Chondrocyte (in vitro differentiated cells): ENCODE measurements around the gene EXOSC1. TPM values are rescaled to one million over a fixed set of nuclear protein-coding genes. Genes with fewer than 3 reads are reported as not detected.

Experiments used
- DNase-seq: peaks from one replicate; pipeline ENCODE4 v3.0.0; 2021; ENCODE audit warnings: mixed read lengths, low spot score
- H3K27ac Mint-ChIP-seq: one replicate; pipeline ENCODE4 v1.8.0; 2021; ENCODE audit warnings: mild to moderate bottlenecking, moderate library complexity, mixed read lengths; ENCODE audit not compliant: unreplicated experiment
- H3K27me3 Mint-ChIP-seq: 2 replicates; pipeline ENCODE4 v1.8.0; 2021; ENCODE audit warnings: low read depth, mixed read lengths
- H3K36me3 Mint-ChIP-seq: 2 replicates; pipeline ENCODE4 v1.8.0; 2021; ENCODE audit warnings: low read depth, mixed read lengths
- H3K4me1 Mint-ChIP-seq: 2 replicates; pipeline ENCODE4 v1.8.0; 2021; ENCODE audit warnings: low read depth, mild to moderate bottlenecking, mixed read lengths
- H3K4me3 Mint-ChIP-seq: one replicate; pipeline ENCODE4 v1.8.0; 2021; ENCODE audit warnings: mild to moderate bottlenecking, moderate library complexity, mixed read lengths; ENCODE audit not compliant: unreplicated experiment
- H3K9me3 Mint-ChIP-seq: 2 replicates; pipeline ENCODE4 v1.8.0; 2021; ENCODE audit warnings: low read depth, mixed read lengths
- CTCF ChIP-seq: fragments of 200-600 bp; sonication (generic); IDR thresholded peaks from 2 replicates; pipeline ENCODE4 v1.5.0; 2021; ENCODE audit warnings: antibody characterized with exemption, mild to moderate bottlenecking, moderate library complexity
- total RNA-seq: library from RNA; stranded (reverse); gene quantifications from 3 replicates; pipeline ENCODE4 v1.2.1, GENCODE V29; 2021

EXOSC1 gene
- total RNA-seq, 1 donor from 2014 or later = 28.7 TPM

GRCh38 chr10:97393034-97393573, 52.7 kb downstream of the EXOSC1 start:
- no peaks in the 10 kb centered on the region for H3K27me3 Mint-ChIP-seq
- DNase-seq = no peak
- no peak overlapping the region for H3K4me3 Mint-ChIP-seq
- no peak overlapping the region for H3K27ac Mint-ChIP-seq
- peaks cover 22% of the 10 kb centered on the region for H3K36me3 Mint-ChIP-seq
- no peaks in the 10 kb centered on the region for H3K9me3 Mint-ChIP-seq
- no peaks in the 10 kb centered on the region for H3K4me1 Mint-ChIP-seq
- no peak for TF ChIP-seq CTCF

DNA sequence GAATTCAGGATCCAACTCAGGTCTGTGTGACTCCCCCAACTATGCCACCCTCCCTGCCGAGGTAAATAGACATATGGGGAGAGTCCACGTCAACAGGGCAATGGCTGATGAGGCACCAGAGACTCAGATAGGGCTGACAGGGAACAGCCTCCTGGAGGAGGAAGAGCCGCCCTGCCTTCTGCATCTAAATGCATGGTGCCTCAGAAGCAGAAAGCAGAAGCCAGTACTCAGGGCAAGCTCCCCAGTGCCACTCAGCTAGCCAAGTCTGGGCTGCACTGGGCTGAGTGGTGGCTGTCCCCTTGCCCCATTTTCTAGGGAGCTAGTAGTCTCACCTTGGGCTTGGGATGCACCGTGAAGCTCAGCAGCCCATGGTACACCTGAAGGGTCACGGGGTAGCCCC, 55.7 kb downstream of the EXOSC1 start:
- Mint-ChIP-seq H3K4me1 (no peaks in the 10 kb centered on the region), H3K36me3 (peaks cover 19% of the 10 kb centered on the region), H3K4me3 (no peak overlapping the region), H3K27ac (no peak overlapping the region), H3K9me3 (no peaks in the 10 kb centered on the region), H3K27me3 (no peaks in the 10 kb centered on the region)
- no peak for DNase-seq
- no peak for TF ChIP-seq CTCF

GRCh38 chr10:97388152-97388551, 57.7 kb downstream of the EXOSC1 start:
- Mint-ChIP-seq H3K36me3 (peaks cover 22% of the 10 kb centered on the region), H3K4me3 (no peak overlapping the region), H3K9me3 (no peaks in the 10 kb centered on the region), H3K27me3 (no peaks in the 10 kb centered on the region), H3K4me1 (no peaks in the 10 kb centered on the region), H3K27ac (no peak overlapping the region)
- DNase-seq = no peak
- no peak for TF ChIP-seq CTCF

Other genes starting within 250 kb of the EXOSC1 start
- gene ARHGAP19, start 153.4 kb downstream of the EXOSC1 start, total RNA-seq = 2.5 to 3.3 TPM (median 2.6 TPM) in 3 replicates
- 1.3 to 2.6 TPM (median 1.5 TPM) in 3 replicates for gene FRAT1, start 126.7 kb downstream of the EXOSC1 start, total RNA-seq
- 4.1 to 4.7 TPM (median 4.2 TPM) in 3 replicates for gene FRAT2, start 111.3 kb downstream of the EXOSC1 start, total RNA-seq
- 22.1 to 42.8 TPM (median 28.3 TPM) in 3 replicates for gene RRP12, start 44.7 kb downstream of the EXOSC1 start, total RNA-seq
- 304 to 334 TPM (median 324 TPM) in 3 replicates for gene PGAM1, start 19.8 kb downstream of the EXOSC1 start, total RNA-seq
- 50.4 to 64.8 TPM (median 53.0 TPM) in 3 replicates for gene ZDHHC16, start 169 bp upstream of the EXOSC1 start, total RNA-seq
- gene MMS19, start 52.4 kb upstream of the EXOSC1 start, total RNA-seq = 63.4 to 80.2 TPM (median 66.6 TPM) in 3 replicates
- 29.3 to 38.2 TPM (median 38.2 TPM) in 3 replicates for gene UBTD1, start 52.9 kb upstream of the EXOSC1 start, total RNA-seq
- 0.46 to 0.60 TPM (median 0.54 TPM) in 3 replicates for gene ANKRD2, start 126.8 kb upstream of the EXOSC1 start, total RNA-seq
- gene HOGA1, start 138.4 kb upstream of the EXOSC1 start, total RNA-seq = 0.12 TPM in 1 of 3 replicates, not detected in the others
- not detected in 3 replicates for gene C10orf62, start 143.7 kb upstream of the EXOSC1 start, total RNA-seq
- 11.3 to 13.7 TPM (median 11.8 TPM) in 3 replicates for gene MORN4, start 187.5 kb upstream of the EXOSC1 start, total RNA-seq
- 20.1 to 20.9 TPM (median 20.1 TPM) in 3 replicates for gene PI4K2A, start 194.7 kb upstream of the EXOSC1 start, total RNA-seq
- gene AVPI1, start 241.2 kb upstream of the EXOSC1 start, total RNA-seq = 5.1 to 7.7 TPM (median 6.5 TPM) in 3 replicates